OCI-LY3 (cell line): ENCODE results near the gene NDRG4.

Source experiments
- H2AFZ ChIP-seq: fragments of 200-600, 300-600 bp; shearing (Covaris generic); 2 replicates; pipeline ENCODE4 v1.6.0; 2014; ENCODE audit warnings: antibody characterized with exemption, low read depth, low read length
- H3K27ac ChIP-seq: fragments of 200-600, 300-600 bp; sonication (generic); 2 replicates; pipeline ENCODE4 v1.5.1; 2014; ENCODE audit warnings: mild to moderate bottlenecking, low read length, moderate library complexity, mixed read lengths
- H3K27me3 ChIP-seq: fragments of 200-600, 300-600 bp; sonication (generic); 2 replicates; pipeline ENCODE4 v1.6.1; 2014; ENCODE audit warnings: low read depth, low read length, mixed read lengths
- H3K36me3 ChIP-seq: fragments of 200-600, 300-600 bp; sonication (generic); replicated peaks from 2 replicates; pipeline ENCODE3; 2014; ENCODE audit warnings: low read depth, low read length, mixed read lengths
- H3K4me1 ChIP-seq: fragments of 300-600, 200-600 bp; sonication (generic); 2 replicates; pipeline ENCODE4 v1.6.1; 2014; ENCODE audit warnings: low read length, mixed read lengths
- H3K4me2 ChIP-seq: fragments of 200-600, 300-600 bp; sonication (generic); 2 replicates; pipeline ENCODE4 v1.6.1; 2014; ENCODE audit warnings: low read length, mixed read lengths
- H3K4me3 ChIP-seq: fragments of 300-600, 200-600 bp; sonication (generic); 2 replicates; pipeline ENCODE4 v1.5.1; 2014; ENCODE audit warnings: antibody characterized with exemption, mild to moderate bottlenecking, low read length, moderate library complexity
- H3K79me2 ChIP-seq: fragments of 300-600, 200-600 bp; shearing (Covaris generic); 2 replicates; pipeline ENCODE4 v1.6.1; 2014; ENCODE audit warnings: mild to moderate bottlenecking, low read length, mixed read lengths
- H3K9ac ChIP-seq: fragments of 300-600, 200-600 bp; shearing (Covaris generic); 2 replicates; pipeline ENCODE4 v1.6.0; 2014; ENCODE audit warnings: mild to moderate bottlenecking, low read length, moderate library complexity
- H3K9me3 ChIP-seq: fragments of 200-600, 300-600 bp; shearing (Covaris generic); 2 replicates; pipeline ENCODE4 v1.6.1; 2014; ENCODE audit warnings: low read length, mixed read lengths; ENCODE audit not compliant: insufficient read depth
- H4K20me1 ChIP-seq: fragments of 200-600, 300-600 bp; sonication (generic); 2 replicates; pipeline ENCODE4 v1.6.1; 2016; ENCODE audit warnings: low read length, mixed read lengths; ENCODE audit not compliant: insufficient read depth
- EZH2phosphoT487 ChIP-seq: fragments of 200-600 bp; shearing (Covaris generic); IDR thresholded peaks from 2 replicates; pipeline ENCODE4 v1.6.1; 2018; ENCODE audit warnings: antibody characterized with exemption, mixed run types, low read depth
- TF ChIP-seq, protein P1 (sequence below): fragments of 200-600, 300-600 bp; sonication (generic); IDR thresholded peaks from 2 replicates; pipeline ENCODE4 v1.5.1; 2014; ENCODE audit warnings: antibody characterized with exemption, low read length, low read depth

Gene NDRG4

DNA sequence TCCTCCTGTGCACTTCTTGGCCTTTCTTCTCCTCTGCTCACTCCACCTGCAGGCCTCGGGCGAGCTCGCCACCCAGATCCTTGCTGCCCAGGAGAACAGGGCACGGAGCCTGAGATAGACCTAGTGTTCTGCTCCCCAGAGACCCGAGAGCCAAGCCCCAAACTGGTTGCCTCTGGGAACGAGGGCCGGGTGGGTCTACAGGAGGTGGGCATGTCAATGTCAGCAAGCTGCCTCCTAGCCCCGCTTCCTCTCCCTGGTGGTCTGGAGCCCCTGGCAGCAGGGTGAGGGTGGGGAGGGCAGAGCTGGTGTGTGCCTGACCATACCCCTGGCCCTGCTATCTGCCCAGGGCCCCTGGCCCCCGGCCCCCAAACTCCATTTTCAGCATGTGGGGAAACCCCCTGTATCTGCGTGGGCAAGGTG, 841 bp upstream of the NDRG4 start:
- peak overlapping the region; percentile 96 for H2AFZ ChIP-seq
- H3K4me1 ChIP-seq: peaks cover 32% of the 10 kb centered on the region
- H3K9ac ChIP-seq: no peak overlapping the region
- peak overlapping the region; percentile 89 for H3K4me3 ChIP-seq
- peak overlapping the region; percentile 99 for H3K4me2 ChIP-seq
- TF ChIP-seq, protein P1, sequence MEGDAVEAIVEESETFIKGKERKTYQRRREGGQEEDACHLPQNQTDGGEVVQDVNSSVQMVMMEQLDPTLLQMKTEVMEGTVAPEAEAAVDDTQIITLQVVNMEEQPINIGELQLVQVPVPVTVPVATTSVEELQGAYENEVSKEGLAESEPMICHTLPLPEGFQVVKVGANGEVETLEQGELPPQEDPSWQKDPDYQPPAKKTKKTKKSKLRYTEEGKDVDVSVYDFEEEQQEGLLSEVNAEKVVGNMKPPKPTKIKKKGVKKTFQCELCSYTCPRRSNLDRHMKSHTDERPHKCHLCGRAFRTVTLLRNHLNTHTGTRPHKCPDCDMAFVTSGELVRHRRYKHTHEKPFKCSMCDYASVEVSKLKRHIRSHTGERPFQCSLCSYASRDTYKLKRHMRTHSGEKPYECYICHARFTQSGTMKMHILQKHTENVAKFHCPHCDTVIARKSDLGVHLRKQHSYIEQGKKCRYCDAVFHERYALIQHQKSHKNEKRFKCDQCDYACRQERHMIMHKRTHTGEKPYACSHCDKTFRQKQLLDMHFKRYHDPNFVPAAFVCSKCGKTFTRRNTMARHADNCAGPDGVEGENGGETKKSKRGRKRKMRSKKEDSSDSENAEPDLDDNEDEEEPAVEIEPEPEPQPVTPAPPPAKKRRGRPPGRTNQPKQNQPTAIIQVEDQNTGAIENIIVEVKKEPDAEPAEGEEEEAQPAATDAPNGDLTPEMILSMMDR: no peak
- TF ChIP-seq EZH2phosphoT487: no peak
- H4K20me1 ChIP-seq: no peaks in the 10 kb centered on the region
- H3K27ac ChIP-seq: no peak overlapping the region
- H3K27me3 ChIP-seq: no peaks in the 10 kb centered on the region
- H3K36me3 ChIP-seq: no peaks in the 10 kb centered on the region
- H3K79me2 ChIP-seq: no peaks in the 10 kb centered on the region
- H3K9me3 ChIP-seq: no peaks in the 10 kb centered on the region

DNA sequence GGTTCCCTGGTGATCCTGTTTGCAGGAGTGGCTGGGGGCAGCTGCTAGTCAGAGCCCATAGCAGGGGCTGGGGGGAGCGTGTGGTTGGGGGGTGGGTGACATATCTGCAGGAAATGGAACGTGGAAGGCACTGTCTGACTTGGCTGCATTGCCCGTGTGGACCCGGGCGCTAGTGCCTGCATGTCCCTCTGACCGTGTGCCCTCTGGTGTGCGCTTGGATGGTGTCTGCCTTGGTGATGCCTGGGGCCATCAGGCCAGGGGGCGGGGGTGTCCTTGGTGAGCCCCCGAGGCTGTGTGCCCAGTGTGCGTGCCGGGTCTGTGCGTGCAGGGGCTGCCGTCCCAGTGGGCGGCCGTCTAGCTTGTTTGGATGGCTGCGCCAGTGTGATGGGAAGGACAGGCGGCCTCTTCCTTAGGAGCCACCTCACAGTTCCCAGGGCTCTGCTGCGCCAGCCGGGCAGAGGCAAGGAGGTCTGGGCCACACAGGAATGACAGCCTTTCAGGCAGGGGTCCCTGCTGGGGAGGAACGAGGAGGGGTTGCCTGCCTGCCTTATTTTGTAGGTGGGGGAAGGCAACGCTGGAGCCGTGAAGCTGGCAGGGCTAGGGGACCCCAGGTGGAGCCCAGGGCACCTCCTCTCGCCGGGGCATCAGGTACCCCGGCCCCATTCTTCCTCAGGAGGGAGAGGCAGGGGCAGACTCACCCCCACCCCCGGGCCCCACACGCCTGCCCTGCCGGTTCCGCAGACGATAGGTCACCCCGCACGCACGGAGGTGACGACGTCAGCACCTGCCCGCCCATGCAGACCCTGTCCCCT, 693 bp downstream of the NDRG4 start:
- peak overlapping the region; percentile 28 for H3K9ac ChIP-seq

DNA sequence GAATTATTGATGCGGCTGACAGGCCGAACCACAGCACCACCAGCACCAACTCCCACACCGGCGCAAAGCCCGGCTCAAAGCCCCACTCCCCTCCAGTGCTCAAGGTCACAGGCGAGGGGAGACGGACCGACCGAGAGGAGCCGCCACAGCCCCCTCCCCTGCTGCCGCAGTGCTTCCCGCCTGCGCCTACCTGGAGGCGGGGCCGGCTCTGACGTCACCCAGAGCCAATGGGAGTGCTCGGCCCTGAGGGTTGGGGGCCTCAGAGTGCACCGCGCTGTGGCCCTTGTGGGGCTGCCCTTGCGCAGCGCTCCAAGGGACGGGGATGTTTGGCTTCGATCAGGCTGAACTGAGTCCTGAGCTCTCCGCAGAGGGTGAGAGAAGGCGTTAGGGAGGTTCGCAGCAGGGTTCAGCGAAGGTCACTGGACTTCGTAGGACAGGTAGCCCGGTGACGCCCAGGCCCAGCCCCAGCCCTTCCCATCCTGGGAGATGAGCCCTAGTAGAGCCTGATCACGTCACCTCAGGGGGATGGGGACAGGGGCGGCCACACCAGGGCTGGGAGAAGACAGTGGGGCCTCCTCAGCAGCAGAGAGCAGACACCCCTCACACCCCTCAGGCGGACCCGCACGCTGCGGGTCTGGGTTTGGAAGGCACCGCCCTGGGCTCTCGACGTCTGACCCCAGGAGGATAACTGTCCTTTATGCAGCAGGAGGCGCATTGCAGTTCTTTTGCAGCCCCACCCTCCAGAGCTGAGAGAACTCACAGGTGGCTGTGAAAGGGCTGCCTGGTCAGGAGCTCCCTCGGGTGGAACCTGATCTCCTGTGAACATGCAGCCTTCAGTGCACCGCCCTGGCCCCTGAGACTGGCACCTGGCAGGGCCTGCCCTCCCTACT, 1.5 kb downstream of the NDRG4 start:
- peaks cover 25% of the 10 kb centered on the region for H3K4me1 ChIP-seq
- H3K36me3 ChIP-seq: no peaks in the 10 kb centered on the region
- H3K27me3 ChIP-seq: no peaks in the 10 kb centered on the region
- peak overlapping the region; percentile 99 for H3K4me2 ChIP-seq
- TF ChIP-seq EZH2phosphoT487: no peak
- TF ChIP-seq, protein P1: no peak
- peak overlapping the region; percentile 28; the same call in 1 of the 2 replicates for H3K9ac ChIP-seq
- H3K27ac ChIP-seq: no peak overlapping the region
- no peaks in the 10 kb centered on the region for H4K20me1 ChIP-seq
- peak overlapping the region; percentile 89 for H3K4me3 ChIP-seq
- H3K9me3 ChIP-seq: no peaks in the 10 kb centered on the region
- no peak overlapping the region for H2AFZ ChIP-seq
- no peaks in the 10 kb centered on the region for H3K79me2 ChIP-seq

More for the DNA sequence above, 693 bp downstream of the NDRG4 start:
- Histone ChIP-seq H3K4me2 (peak overlapping the region; percentile 99), H3K4me1 (peaks cover 27% of the 10 kb centered on the region), H3K9me3 (no peaks in the 10 kb centered on the region), H3K27me3 (no peaks in the 10 kb centered on the region), H4K20me1 (no peaks in the 10 kb centered on the region), H3K79me2 (no peaks in the 10 kb centered on the region), H3K36me3 (no peaks in the 10 kb centered on the region), H3K27ac (no peak overlapping the region), H2AFZ (peak overlapping the region; percentile 96), H3K4me3 (peak overlapping the region; percentile 89)
- TF ChIP-seq, protein P1: no peak
- no peak for TF ChIP-seq EZH2phosphoT487
